Ishikawa (cell line): Measurements from ENCODE around the gene MMP10.

ENCODE experiments used
- CEBPB ChIP-seq: IDR thresholded peaks from 2 replicates; pipeline ENCODE4 v1.6.1; 2012
- EP300 ChIP-seq: IDR thresholded peaks from 2 replicates; pipeline ENCODE4 v1.6.1; 2012; ENCODE audit warnings: borderline replicate concordance
- FOXM1 ChIP-seq: IDR thresholded peaks from 2 replicates; pipeline ENCODE4 v1.6.1; 2012; ENCODE audit warnings: low read depth, borderline replicate concordance
- NFIC ChIP-seq: IDR thresholded peaks from 2 replicates; pipeline ENCODE4 v1.6.1; 2012
- RAD21 ChIP-seq: IDR thresholded peaks from 2 replicates; pipeline ENCODE4 v1.6.1; 2012; ENCODE audit warnings: low read depth
- ZBTB7A ChIP-seq: IDR thresholded peaks from 2 replicates; pipeline ENCODE4 v1.6.1; 2012; ENCODE audit warnings: low read depth
- TF ChIP-seq, protein P1 (sequence below): IDR thresholded peaks from 2 replicates; pipeline ENCODE4 v1.6.1; 2012; ENCODE audit warnings: low read depth, mild to moderate bottlenecking
- TF ChIP-seq, protein P2 (sequence below): IDR thresholded peaks from 2 replicates; pipeline ENCODE4 v1.6.1; 2012

DNA sequence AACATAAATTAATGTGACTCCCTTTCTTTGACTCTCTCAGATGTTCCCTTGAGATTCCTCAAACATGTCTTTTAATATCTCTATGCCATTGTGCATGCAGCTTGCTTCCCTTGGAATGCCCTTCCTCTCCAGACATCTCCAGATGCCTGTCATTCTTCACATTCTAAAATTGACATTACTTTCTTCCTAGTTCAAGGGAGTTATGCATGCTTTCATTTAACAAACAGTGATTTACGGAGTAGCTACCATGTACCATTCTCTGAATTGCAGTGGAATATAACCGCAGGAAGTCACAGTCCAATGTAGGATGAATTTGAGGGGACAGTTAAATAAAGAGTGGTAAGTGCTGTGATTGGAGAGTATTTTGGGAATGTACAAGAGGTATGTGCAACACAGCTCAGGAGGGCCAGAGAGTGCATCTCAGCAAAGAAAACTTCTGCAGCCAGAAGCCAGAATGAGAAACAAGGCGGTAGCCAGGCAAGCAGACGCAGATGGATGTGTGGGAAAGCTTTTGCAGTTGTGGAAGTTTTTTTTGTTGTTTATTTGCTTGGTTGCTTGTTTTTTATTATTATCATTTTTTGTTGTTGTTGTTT, 18.7 kb downstream of the MMP10 start:
- TF ChIP-seq, protein P1, sequence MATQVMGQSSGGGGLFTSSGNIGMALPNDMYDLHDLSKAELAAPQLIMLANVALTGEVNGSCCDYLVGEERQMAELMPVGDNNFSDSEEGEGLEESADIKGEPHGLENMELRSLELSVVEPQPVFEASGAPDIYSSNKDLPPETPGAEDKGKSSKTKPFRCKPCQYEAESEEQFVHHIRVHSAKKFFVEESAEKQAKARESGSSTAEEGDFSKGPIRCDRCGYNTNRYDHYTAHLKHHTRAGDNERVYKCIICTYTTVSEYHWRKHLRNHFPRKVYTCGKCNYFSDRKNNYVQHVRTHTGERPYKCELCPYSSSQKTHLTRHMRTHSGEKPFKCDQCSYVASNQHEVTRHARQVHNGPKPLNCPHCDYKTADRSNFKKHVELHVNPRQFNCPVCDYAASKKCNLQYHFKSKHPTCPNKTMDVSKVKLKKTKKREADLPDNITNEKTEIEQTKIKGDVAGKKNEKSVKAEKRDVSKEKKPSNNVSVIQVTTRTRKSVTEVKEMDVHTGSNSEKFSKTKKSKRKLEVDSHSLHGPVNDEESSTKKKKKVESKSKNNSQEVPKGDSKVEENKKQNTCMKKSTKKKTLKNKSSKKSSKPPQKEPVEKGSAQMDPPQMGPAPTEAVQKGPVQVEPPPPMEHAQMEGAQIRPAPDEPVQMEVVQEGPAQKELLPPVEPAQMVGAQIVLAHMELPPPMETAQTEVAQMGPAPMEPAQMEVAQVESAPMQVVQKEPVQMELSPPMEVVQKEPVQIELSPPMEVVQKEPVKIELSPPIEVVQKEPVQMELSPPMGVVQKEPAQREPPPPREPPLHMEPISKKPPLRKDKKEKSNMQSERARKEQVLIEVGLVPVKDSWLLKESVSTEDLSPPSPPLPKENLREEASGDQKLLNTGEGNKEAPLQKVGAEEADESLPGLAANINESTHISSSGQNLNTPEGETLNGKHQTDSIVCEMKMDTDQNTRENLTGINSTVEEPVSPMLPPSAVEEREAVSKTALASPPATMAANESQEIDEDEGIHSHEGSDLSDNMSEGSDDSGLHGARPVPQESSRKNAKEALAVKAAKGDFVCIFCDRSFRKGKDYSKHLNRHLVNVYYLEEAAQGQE: no peak
- TF ChIP-seq ZBTB7A (no peak), CEBPB (no peak), EP300 (no peak), RAD21 (no peak), FOXM1 (no peak), NFIC (no peak)
- TF ChIP-seq, protein P2, sequence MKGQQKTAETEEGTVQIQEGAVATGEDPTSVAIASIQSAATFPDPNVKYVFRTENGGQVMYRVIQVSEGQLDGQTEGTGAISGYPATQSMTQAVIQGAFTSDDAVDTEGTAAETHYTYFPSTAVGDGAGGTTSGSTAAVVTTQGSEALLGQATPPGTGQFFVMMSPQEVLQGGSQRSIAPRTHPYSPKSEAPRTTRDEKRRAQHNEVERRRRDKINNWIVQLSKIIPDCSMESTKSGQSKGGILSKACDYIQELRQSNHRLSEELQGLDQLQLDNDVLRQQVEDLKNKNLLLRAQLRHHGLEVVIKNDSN: no peak
